Testis (tissue), 2 donors: ENCODE data around the gene SPON1.

ENCODE experiments used
- POLR2A ChIP-seq: fragments of 450-650 bp; IDR thresholded peaks from one replicate; pipeline ENCODE4 v1.6.1; 2017; ENCODE audit warnings: antibody characterized with exemption, mild to moderate bottlenecking, moderate library complexity
- TF ChIP-seq, protein P1 (sequence below), 3 experiments: fragments of 450-650 bp in 2 of 3; fragments of 200-600 bp in 1 of 3; sonication (generic) in 1 of 3; IDR thresholded peaks; one replicate each; pipeline ENCODE4 v1.5.1; 2016 to 2019; ENCODE audit warnings: antibody characterized with exemption in 3 of 3, mild to moderate bottlenecking in 2 of 3, moderate library complexity in 1 of 3

DNA sequence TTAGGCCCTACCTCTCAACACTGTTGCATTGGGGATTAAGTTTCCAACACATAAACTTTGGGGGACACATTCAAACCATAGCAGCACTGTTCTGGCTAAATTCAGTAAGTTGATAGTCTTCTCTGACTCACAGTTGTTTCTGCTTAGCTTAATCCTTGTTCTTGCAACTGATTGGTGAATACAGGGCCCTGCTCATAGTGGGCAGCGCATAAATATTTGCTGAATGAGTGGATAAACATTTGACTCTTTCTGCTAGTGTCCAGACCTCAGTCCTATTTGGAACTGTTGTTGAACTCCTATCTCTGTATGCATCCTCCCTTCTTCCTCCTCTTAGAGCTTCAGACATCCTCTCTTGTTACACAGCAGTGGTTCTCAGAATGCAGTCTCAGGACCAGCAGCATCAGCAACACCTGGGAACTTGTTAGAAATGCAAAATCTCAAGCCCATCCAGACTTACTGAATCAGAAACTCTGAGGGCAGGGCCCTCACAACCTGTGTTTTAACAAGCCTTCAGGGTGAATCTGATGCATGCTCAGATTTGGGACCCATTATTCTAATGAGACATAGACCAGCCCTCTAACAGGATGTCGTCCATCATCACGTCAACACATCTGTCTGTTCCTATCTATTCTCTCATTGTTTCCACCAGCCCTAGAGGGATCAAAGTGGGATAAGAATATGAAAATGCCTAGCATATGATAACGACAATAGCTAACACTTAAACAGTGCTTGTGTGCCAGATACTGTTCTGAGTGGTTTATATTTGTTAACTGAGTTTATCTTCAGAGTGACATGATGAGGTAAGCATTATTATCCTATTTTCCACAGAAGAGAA, 22.3 kb downstream of the SPON1 start:
- TF ChIP-seq, protein P1, sequence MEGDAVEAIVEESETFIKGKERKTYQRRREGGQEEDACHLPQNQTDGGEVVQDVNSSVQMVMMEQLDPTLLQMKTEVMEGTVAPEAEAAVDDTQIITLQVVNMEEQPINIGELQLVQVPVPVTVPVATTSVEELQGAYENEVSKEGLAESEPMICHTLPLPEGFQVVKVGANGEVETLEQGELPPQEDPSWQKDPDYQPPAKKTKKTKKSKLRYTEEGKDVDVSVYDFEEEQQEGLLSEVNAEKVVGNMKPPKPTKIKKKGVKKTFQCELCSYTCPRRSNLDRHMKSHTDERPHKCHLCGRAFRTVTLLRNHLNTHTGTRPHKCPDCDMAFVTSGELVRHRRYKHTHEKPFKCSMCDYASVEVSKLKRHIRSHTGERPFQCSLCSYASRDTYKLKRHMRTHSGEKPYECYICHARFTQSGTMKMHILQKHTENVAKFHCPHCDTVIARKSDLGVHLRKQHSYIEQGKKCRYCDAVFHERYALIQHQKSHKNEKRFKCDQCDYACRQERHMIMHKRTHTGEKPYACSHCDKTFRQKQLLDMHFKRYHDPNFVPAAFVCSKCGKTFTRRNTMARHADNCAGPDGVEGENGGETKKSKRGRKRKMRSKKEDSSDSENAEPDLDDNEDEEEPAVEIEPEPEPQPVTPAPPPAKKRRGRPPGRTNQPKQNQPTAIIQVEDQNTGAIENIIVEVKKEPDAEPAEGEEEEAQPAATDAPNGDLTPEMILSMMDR (IDR thresholded peaks at IDR 0.05) = no peak
- TF ChIP-seq POLR2A = no peak
